ENCODE results near the gene SLC39A7. TPM values are rescaled to one million over a fixed set of nuclear protein-coding genes. Genes with fewer than 3 reads are reported as not detected.

The SLC39A7 gene
- polyA plus RNA-seq, 1 experiment, result 129 TPM

GRCh38 chr6:33177552-33178446, 22.9 kb upstream of the SLC39A7 start:
- TF ChIP-seq, protein P1, sequence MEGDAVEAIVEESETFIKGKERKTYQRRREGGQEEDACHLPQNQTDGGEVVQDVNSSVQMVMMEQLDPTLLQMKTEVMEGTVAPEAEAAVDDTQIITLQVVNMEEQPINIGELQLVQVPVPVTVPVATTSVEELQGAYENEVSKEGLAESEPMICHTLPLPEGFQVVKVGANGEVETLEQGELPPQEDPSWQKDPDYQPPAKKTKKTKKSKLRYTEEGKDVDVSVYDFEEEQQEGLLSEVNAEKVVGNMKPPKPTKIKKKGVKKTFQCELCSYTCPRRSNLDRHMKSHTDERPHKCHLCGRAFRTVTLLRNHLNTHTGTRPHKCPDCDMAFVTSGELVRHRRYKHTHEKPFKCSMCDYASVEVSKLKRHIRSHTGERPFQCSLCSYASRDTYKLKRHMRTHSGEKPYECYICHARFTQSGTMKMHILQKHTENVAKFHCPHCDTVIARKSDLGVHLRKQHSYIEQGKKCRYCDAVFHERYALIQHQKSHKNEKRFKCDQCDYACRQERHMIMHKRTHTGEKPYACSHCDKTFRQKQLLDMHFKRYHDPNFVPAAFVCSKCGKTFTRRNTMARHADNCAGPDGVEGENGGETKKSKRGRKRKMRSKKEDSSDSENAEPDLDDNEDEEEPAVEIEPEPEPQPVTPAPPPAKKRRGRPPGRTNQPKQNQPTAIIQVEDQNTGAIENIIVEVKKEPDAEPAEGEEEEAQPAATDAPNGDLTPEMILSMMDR (IDR thresholded peaks at IDR 0.05; ENCODE audit: low read depth, low read length), result no peak
- peaks cover 19% of the 10 kb centered on the region for H3K27me3 ChIP-seq (ENCODE audit: control insufficient read depth, insufficient read depth, low read length)
- ChIA-PET CTCF (no interaction called here), POLR2A (no interaction called here)
- H3K4me3 ChIP-seq (ENCODE audit: low read depth, low read length), result no peak overlapping the region
- no peak overlapping the region for H3K27ac ChIP-seq (ENCODE audit: low read depth, low read length)
- no peaks in the 10 kb centered on the region; the same call in 1 of the 2 replicates for H3K9me3 ChIP-seq (ENCODE audit: control insufficient read depth, insufficient read depth, low read length)
- no peak for DNase-seq (ENCODE audit: low read depth, low spot score)

DNA sequence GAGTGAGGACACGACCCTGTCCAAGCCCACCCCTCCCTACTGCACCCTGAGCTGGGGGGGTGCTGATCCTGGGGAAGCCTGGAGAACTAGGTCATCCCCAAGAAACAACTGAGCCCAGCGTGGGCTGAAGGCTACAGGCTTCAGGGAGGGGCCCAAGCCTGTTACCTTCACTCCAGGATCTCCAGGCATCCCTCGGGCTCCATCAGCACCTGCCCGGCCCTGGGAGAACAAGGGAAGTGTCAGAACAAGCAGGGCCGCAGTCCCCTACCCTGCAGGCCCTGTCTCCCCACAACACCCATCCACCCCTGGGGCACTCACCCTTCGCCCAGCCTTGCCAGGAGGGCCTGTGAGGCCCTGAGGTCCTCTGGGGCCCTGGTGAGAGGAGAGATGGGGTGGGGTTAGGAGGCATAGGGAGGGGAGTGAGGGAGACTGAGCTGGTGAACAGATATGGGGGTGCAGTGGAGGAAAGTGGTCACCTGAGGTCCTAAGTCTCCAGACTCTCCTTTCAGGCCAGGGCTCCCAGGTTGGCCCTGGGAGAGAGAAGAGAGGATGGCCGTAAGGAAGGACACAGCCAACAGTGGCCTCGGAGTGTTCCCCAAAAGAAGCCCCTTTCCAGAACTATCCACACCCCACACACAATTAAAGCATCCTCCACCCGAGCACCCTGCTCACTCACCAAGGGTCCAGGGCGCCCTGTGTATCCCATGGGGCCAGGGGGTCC, 21.8 kb upstream of the SLC39A7 start:
- ChIA-PET POLR2A (no interaction called here), CTCF (no interaction called here)
- TF ChIP-seq, protein P1 (IDR thresholded peaks at IDR 0.05; ENCODE audit: low read depth, low read length), result no peak
- Histone ChIP-seq H3K27ac (ENCODE audit: low read depth, low read length) (no peak overlapping the region), H3K9me3 (ENCODE audit: control insufficient read depth, insufficient read depth, low read length) (no peaks in the 10 kb centered on the region; the same call in 1 of the 2 replicates), H3K27me3 (ENCODE audit: control insufficient read depth, insufficient read depth, low read length) (peaks cover 16% of the 10 kb centered on the region), H3K4me3 (ENCODE audit: low read depth, low read length) (no peak overlapping the region)
- no peak for DNase-seq (ENCODE audit: low read depth, low spot score)

DNA sequence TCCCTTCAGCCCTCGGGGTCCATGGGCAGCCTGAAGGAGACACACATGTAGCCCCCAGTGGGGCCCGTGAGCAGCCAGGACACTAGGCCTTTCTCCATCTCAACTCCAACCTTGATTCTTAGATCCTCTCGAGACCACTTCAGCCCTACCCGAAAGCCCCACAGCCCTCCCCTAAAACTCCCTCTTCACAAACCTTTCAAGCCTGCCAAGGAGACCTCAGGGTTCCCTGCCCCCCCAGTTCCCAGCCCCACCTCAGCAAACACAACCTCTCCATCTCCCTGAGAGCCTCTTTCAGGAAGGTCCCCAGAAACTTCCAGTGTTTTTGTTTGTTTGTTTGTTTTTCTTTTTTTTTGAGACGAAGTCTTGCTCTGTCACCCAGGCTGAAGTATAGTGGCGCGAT, 19.5 kb upstream of the SLC39A7 start:
- Histone ChIP-seq H3K9me3 (ENCODE audit: control insufficient read depth, insufficient read depth, low read length) (no peaks in the 10 kb centered on the region; the same call in 1 of the 2 replicates), H3K27ac (ENCODE audit: low read depth, low read length) (no peak overlapping the region), H3K4me3 (ENCODE audit: low read depth, low read length) (no peak overlapping the region), H3K27me3 (ENCODE audit: control insufficient read depth, insufficient read depth, low read length) (peaks cover 5% of the 10 kb centered on the region)
- TF ChIP-seq, protein P1 (IDR thresholded peaks at IDR 0.05; ENCODE audit: low read depth, low read length), result no peak
- ChIA-PET POLR2A (no interaction called here), CTCF (no interaction called here)
- DNase-seq (ENCODE audit: low read depth, low spot score), result no peak

- Histone ChIP-seq H3K27me3 (ENCODE audit: control insufficient read depth, insufficient read depth, low read length) (peaks cover 14% of the 10 kb centered on the region), H3K4me3 (ENCODE audit: low read depth, low read length) (no peak overlapping the region), H3K27ac (ENCODE audit: low read depth, low read length) (no peak overlapping the region), H3K9me3 (ENCODE audit: control insufficient read depth, insufficient read depth, low read length) (no peaks in the 10 kb centered on the region; the same call in 1 of the 2 replicates)
- TF ChIP-seq, protein P1 (IDR thresholded peaks at IDR 0.05; ENCODE audit: low read depth, low read length), result no peak
- ChIA-PET POLR2A (no interaction called here), CTCF (interaction anchor here (0.8 to 1.3 kb wide), 3 partner anchors 11 to 205 kb away, joined by 3 to 6 read pairs (median 5); no protein-coding TSS in a partner anchor)
- DNase-seq (ENCODE audit: low read depth, low spot score), result no peak
Observed at GRCh38 chr6:33183071-33183683, 17.5 kb upstream of the SLC39A7 start.

Measured in AG04450 (cell line).